Thyroid gland (tissue), 4 donors: ENCODE results near the gene ANTXR1. TPM values are rescaled to one million over a fixed set of nuclear protein-coding genes. Genes with fewer than 3 reads are reported as not detected.

Experiments
- DNase-seq, 2 donors: peaks; one replicate each; pipeline ENCODE4 v3.0.0-alpha.2; 2019
- H3K27ac ChIP-seq, 3 donors: fragments of 200-600 bp; sonication (generic); 1 replicate in 2 of 3; 2 replicates in 1 of 3; pipeline ENCODE4 v1.5.1; 2016 to 2019; ENCODE audit warnings: mild to moderate bottlenecking in 1 of 3, moderate library complexity in 1 of 3
- H3K27me3 ChIP-seq: fragments of 200-600 bp; sonication (generic); one replicate; pipeline ENCODE4 v1.5.1; 2019
- H3K36me3 ChIP-seq, 2 donors: fragments of 200-600 bp; sonication (generic); one replicate each; pipeline ENCODE4 v1.5.1; 2016 to 2019
- H3K4me1 ChIP-seq, 2 donors: fragments of 200-600 bp; sonication (generic); one replicate each; pipeline ENCODE4 v1.5.1; 2017 to 2019
- H3K4me3 ChIP-seq, 3 donors: fragments of 200-600 bp; sonication (generic); replicated peaks in 1 of 3; 1 replicate in 2 of 3; 2 replicates in 1 of 3; pipeline ENCODE4 v1.5.1; 2016; ENCODE audit warnings: mild to moderate bottlenecking in 1 of 3
- H3K9me3 ChIP-seq: fragments of 200-600 bp; sonication (generic); one replicate; pipeline ENCODE4 v1.5.1; 2017
- POLR2A ChIP-seq, 2 donors: fragments of 450-650 bp; IDR thresholded peaks; one replicate each; pipeline ENCODE4 v1.6.1; 2017; ENCODE audit warnings: antibody characterized with exemption in 2 of 2, mild to moderate bottlenecking in 2 of 2, moderate library complexity in 1 of 2
- WGBS, 2 donors: methylation state at CpG; one replicate each; pipeline ENCODE4 v1.1.5; 2017; 5-methylcytosine and 5-hydroxymethylcytosine counted together
- intact Hi-C: fragments of 100-400 bp; cut with DNase I; formaldehyde crosslinking; loops from one replicate; pipeline ENCODE4 v1.15.1; 2023
- total RNA-seq, 4 donors: library from RNA; depleted of rRNA; stranded (reverse); fragments of >200 nt; gene quantifications; one replicate each; pipeline ENCODE4 v1.2.3, GENCODE V29; 2016
- TF ChIP-seq, protein P1 (sequence below), 6 experiments: fragments of 200-600 bp in 3 of 6; fragments of 450-650 bp in 3 of 6; sonication (generic) in 3 of 6; IDR thresholded peaks; one replicate each; pipeline ENCODE4 v1.5.1; 2016 to 2019; ENCODE audit warnings: antibody characterized with exemption in 6 of 6, mild to moderate bottlenecking in 2 of 6, inconsistent platforms in 1 of 6, moderate library complexity in 1 of 6

ANTXR1 gene
- total RNA-seq, 4 donors from 2014 or later = 56.4 to 103 (median 79.3) TPM

DNA sequence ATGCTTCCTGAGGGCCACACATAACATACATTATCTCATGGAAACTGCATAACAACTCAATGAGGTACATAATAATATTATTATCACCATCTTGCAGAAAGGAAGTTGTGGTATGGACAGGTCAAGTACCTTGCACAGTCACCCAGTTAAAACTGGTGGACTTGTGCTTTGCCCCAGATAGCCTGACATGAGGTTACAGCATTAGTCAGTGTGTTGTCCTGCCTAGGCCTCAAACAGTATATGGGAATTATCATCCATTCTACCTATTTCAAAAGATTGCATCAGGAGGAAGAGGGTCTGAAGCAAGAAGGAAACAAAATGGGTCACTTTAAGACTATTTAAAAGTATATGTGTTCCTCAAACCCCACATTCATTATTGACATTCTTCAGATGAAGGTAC, 5.4 kb upstream of the ANTXR1 start:
- no peak overlapping the region for H3K27ac ChIP-seq
- no peaks in the 10 kb centered on the region for H3K36me3 ChIP-seq
- H3K27me3 ChIP-seq = no peaks in the 10 kb centered on the region
- H3K4me3 ChIP-seq = no peak overlapping the region
- TF ChIP-seq, protein P1, sequence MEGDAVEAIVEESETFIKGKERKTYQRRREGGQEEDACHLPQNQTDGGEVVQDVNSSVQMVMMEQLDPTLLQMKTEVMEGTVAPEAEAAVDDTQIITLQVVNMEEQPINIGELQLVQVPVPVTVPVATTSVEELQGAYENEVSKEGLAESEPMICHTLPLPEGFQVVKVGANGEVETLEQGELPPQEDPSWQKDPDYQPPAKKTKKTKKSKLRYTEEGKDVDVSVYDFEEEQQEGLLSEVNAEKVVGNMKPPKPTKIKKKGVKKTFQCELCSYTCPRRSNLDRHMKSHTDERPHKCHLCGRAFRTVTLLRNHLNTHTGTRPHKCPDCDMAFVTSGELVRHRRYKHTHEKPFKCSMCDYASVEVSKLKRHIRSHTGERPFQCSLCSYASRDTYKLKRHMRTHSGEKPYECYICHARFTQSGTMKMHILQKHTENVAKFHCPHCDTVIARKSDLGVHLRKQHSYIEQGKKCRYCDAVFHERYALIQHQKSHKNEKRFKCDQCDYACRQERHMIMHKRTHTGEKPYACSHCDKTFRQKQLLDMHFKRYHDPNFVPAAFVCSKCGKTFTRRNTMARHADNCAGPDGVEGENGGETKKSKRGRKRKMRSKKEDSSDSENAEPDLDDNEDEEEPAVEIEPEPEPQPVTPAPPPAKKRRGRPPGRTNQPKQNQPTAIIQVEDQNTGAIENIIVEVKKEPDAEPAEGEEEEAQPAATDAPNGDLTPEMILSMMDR (IDR thresholded peaks at IDR 0.05) = no peak
- no peak for TF ChIP-seq POLR2A (IDR thresholded peaks at IDR 0.05)
- intact Hi-C loops = no loop called here
- H3K9me3 ChIP-seq = no peaks in the 10 kb centered on the region
- no peak for DNase-seq
- peaks cover 9 to 10% of the 10 kb centered on the region in 2 donors for H3K4me1 ChIP-seq

- Histone ChIP-seq H3K4me1 (peaks cover 17 to 19% of the 10 kb centered on the region in 2 donors), H3K27me3 (no peaks in the 10 kb centered on the region), H3K9me3 (no peaks in the 10 kb centered on the region), H3K4me3 (no peak overlapping the region), H3K27ac (no peak overlapping the region), H3K36me3 (no peaks in the 10 kb centered on the region)
- 56 to 64% methylated on average over 8 of the region's 8 CpGs for WGBS, 2 donors
- intact Hi-C loops = loop anchor here (5.0 to 10.0 kb wide), 3 partner anchors 144 to 704 kb away; no protein-coding TSS in a partner anchor
- peak; percentile 63 to 77 for DNase-seq
- TF ChIP-seq POLR2A (IDR thresholded peaks at IDR 0.05) = no peak
- TF ChIP-seq, protein P1 (IDR thresholded peaks at IDR 0.05) = no peak
Observed at GRCh38 chr2:69010437-69011194, 2.4 kb upstream of the ANTXR1 start.

- WGBS, 2 donors = 86 to 88% methylated on average over 4 of the region's 4 CpGs
- TF ChIP-seq, protein P1 (IDR thresholded peaks at IDR 0.05) = no peak
- no peak for TF ChIP-seq POLR2A (IDR thresholded peaks at IDR 0.05)
- intact Hi-C loops = loop anchor here (5.0 to 10.0 kb wide), 3 partner anchors 143 to 703 kb away; no protein-coding TSS in a partner anchor
Observed at GRCh38 chr2:69011611-69012157, 1.3 kb upstream of the ANTXR1 start.

DNA sequence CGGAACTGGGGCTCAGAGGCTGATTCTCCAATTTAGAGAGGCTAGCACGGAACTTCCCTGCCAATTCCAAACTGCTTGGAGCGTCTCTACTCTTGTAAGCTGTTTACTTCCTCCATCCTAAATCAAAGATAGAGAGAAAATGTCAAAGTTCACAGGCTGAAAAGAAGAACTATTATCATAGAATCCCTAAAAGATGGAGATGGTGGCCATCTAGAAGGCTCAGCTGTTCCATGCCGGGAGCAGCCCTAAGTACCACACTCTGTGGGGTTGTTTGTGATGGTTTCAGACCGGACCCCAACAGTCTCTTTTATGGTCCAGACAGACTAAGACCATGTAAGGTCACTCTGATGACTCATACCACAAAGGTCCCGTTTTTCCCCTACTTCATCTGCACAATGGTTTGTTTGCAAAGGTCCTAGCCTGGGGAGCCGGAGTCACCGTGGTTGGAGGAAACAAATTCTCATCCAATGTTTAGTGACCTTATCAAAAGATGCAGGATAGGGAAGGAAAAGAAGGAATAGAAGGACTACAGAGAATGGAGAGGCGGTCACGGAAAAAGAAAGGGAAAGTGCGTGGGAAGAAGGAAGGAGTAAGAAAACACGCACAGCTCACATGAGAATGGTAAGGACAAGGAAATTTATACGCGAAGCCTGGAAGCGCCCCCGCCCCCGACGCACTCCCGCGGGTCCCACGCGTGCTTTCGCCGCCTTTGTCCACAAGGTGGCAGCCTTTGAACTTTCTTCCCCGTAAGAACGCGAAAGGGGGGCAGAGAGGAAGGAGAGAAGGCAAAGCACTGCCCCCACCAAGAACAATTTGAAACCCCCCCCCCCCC, 453 bp upstream of the ANTXR1 start:
- DNase-seq = peak; percentile 65 to 75
- TF ChIP-seq, protein P1 (IDR thresholded peaks at IDR 0.05) = peak; percentile 41 to 81 (median 68)
- no peak for TF ChIP-seq POLR2A (IDR thresholded peaks at IDR 0.05)
- H3K4me1 ChIP-seq = peaks cover 17 to 23% of the 10 kb centered on the region in 2 donors
- no peaks in the 10 kb centered on the region for H3K27me3 ChIP-seq
- WGBS, 2 donors = 17 to 18% methylated on average over 27 of the region's 27 CpGs
- H3K36me3 ChIP-seq = no peaks in the 10 kb centered on the region
- H3K4me3 ChIP-seq = peak overlapping the region; percentile 59 to 90 (median 82)
- intact Hi-C loops = loop anchor here (5.0 to 10.0 kb wide), 3 partner anchors 142 to 702 kb away; no protein-coding TSS in a partner anchor
- H3K9me3 ChIP-seq = no peaks in the 10 kb centered on the region
- peak overlapping the region in 2 of 3 donors; percentile 43 to 75 for H3K27ac ChIP-seq

More at GRCh38 chr2:69011611-69012157, 1.3 kb upstream of the ANTXR1 start:
- Histone ChIP-seq H3K4me3 (no peak overlapping the region), H3K9me3 (no peaks in the 10 kb centered on the region), H3K4me1 (peaks cover 17 to 19% of the 10 kb centered on the region in 2 donors), H3K27me3 (no peaks in the 10 kb centered on the region), H3K36me3 (no peaks in the 10 kb centered on the region), H3K27ac (no peak overlapping the region)
- DNase-seq = no peak
